Gastroesophageal sphincter (tissue), 4 donors: Measurements from ENCODE around the gene EEA1. TPM values are rescaled to one million over a fixed set of nuclear protein-coding genes. Genes with fewer than 3 reads are reported as not detected.
A peak's percentile ranks its signal among the peaks of the same experiment; 100 is the strongest.

Source experiments
- ATAC-seq: fragments of 150-250 bp; one replicate; pipeline ENCODE4 v1.9.1; 2016; ENCODE audit warnings: mild to moderate bottlenecking, moderate library complexity
- H3K27ac ChIP-seq, 4 donors: fragments of 200-600 bp; sonication (generic) in 3 of 4; 1 replicate in 3 of 4; 2 replicates in 1 of 4; pipeline ENCODE4 v1.5.1; 2016 to 2019
- H3K27me3 ChIP-seq: fragments of 200-600 bp; sonication (generic); one replicate; pipeline ENCODE4 v1.5.1; 2019
- H3K36me3 ChIP-seq, 2 donors: fragments of 200-600 bp; sonication (generic); one replicate each; pipeline ENCODE4 v1.5.1; 2019; ENCODE audit warnings: control low read depth in 1 of 2
- H3K4me1 ChIP-seq, 3 donors: fragments of 200-600 bp; sonication (generic); 1 replicate in 2 of 3; 2 replicates in 1 of 3; pipeline ENCODE4 v1.5.1; 2016 to 2019; ENCODE audit warnings: control low read depth in 2 of 3
- H3K4me3 ChIP-seq, 2 donors: fragments of 200-600 bp; sonication (generic); one replicate each; pipeline ENCODE4 v1.5.1; 2019; ENCODE audit warnings: mild to moderate bottlenecking in 1 of 2, moderate library complexity in 1 of 2
- H3K9me3 ChIP-seq, 3 donors: fragments of 200-600 bp; sonication (generic); one replicate each; pipeline ENCODE4 v1.5.1; 2017 to 2019; ENCODE audit warnings: control low read depth in 2 of 3
- EP300 ChIP-seq: sonication (generic); formaldehyde crosslinking; IDR thresholded peaks from one replicate; pipeline ENCODE4 v1.6.1; 2017; ENCODE audit warnings: antibody characterized with exemption, mild to moderate bottlenecking
- POLR2A ChIP-seq, 2 donors: fragments of 450-650 bp; IDR thresholded peaks; one replicate each; pipeline ENCODE4 v1.6.1; 2017; ENCODE audit warnings: antibody characterized with exemption in 2 of 2, mild to moderate bottlenecking in 2 of 2, moderate library complexity in 1 of 2
- POLR2AphosphoS5 ChIP-seq: sonication (generic); formaldehyde crosslinking; IDR thresholded peaks from one replicate; pipeline ENCODE4 v1.6.1; 2017; ENCODE audit warnings: antibody characterized with exemption
- WGBS, 2 donors: methylation state at CpG; one replicate each; pipeline ENCODE4 v1.1.5; 2018; ENCODE audit warnings: low coverage in 1 of 2; 5-methylcytosine and 5-hydroxymethylcytosine counted together
- total RNA-seq, 4 donors: library from RNA; depleted of rRNA; stranded (reverse); fragments of >200 nt; gene quantifications; one replicate each; pipeline ENCODE4 v1.1.0, GENCODE V29; 2016
- TF ChIP-seq, protein P1 (sequence below), 4 experiments: fragments of 200-600 bp in 2 of 4; fragments of 450-650 bp in 2 of 4; sonication (generic) in 1 of 4; IDR thresholded peaks; one replicate each; pipeline ENCODE4 v1.5.1; 2017 to 2019; ENCODE audit warnings: antibody characterized with exemption in 4 of 4, mild to moderate bottlenecking in 2 of 4, moderate library complexity in 2 of 4

The EEA1 gene
- total RNA-seq, 4 donors from 2014 or later, result 25.0 to 37.1 (median 30.4) TPM

DNA sequence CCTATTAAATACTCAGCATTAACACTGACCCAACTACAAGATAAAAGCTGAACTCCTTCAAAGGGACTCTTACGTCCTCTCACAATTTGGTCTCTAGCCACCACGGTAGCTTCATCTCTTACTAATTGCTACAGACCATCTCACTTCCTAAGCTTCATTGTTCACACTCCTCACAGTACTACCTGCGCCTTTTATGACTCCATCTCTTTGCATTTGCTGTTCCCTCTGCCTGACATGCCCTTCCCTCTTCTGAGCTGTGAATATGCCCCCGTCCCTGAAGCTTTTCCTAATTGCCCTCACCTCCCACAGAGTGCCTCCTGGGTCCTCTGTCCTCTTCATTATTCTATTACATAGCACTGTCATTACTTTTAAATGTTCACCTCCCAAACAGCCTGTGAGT, 2.5 kb downstream of the EEA1 start:
- 39 to 56% methylated on average over 4 of the region's 4 CpGs for WGBS, 2 donors
- Histone ChIP-seq H3K4me1 (peaks cover 0 to 53% (median 8%) of the 10 kb centered on the region in 3 donors), H3K36me3 (no peaks in the 10 kb centered on the region), H3K27ac (peak overlapping the region; percentile 96 to 99 (median 97)), H3K4me3 (peak overlapping the region in 1 of 2 donors; percentile 92), H3K27me3 (no peaks in the 10 kb centered on the region), H3K9me3 (no peaks in the 10 kb centered on the region)
- TF ChIP-seq EP300 (no peak), POLR2A (IDR thresholded peaks at IDR 0.05) (no peak), POLR2AphosphoS5 (no peak)
- TF ChIP-seq, protein P1, sequence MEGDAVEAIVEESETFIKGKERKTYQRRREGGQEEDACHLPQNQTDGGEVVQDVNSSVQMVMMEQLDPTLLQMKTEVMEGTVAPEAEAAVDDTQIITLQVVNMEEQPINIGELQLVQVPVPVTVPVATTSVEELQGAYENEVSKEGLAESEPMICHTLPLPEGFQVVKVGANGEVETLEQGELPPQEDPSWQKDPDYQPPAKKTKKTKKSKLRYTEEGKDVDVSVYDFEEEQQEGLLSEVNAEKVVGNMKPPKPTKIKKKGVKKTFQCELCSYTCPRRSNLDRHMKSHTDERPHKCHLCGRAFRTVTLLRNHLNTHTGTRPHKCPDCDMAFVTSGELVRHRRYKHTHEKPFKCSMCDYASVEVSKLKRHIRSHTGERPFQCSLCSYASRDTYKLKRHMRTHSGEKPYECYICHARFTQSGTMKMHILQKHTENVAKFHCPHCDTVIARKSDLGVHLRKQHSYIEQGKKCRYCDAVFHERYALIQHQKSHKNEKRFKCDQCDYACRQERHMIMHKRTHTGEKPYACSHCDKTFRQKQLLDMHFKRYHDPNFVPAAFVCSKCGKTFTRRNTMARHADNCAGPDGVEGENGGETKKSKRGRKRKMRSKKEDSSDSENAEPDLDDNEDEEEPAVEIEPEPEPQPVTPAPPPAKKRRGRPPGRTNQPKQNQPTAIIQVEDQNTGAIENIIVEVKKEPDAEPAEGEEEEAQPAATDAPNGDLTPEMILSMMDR (IDR thresholded peaks at IDR 0.05), result no peak
- ATAC-seq, result no peak

DNA sequence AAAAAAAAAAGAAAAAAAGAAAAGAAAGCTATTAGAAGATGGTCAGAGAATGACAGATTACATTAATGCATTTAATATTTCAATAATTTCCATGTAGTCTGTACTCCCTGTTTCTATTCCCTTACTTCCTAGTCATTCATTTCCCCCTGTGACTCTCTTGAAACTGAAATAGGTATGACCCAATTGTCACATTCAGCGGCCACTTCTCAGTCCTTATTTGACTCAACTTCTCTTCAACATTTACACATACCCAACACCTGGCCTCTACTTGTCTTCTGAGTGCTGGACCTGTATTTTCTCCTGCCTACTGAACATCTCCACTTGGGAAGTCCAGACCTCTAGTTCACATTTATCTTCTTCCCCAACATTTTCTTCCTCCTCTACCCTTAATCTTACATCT, 7.2 kb downstream of the EEA1 start:
- Histone ChIP-seq H3K36me3 (no peaks in the 10 kb centered on the region), H3K27me3 (no peaks in the 10 kb centered on the region), H3K4me3 (no peak overlapping the region), H3K27ac (no peak overlapping the region), H3K4me1 (peaks cover 0 to 32% (median 8%) of the 10 kb centered on the region in 3 donors), H3K9me3 (no peaks in the 10 kb centered on the region)
- ATAC-seq, result no peak
- TF ChIP-seq POLR2A (IDR thresholded peaks at IDR 0.05) (no peak), EP300 (no peak), POLR2AphosphoS5 (no peak)
- TF ChIP-seq, protein P1 (IDR thresholded peaks at IDR 0.05), result no peak
- WGBS, 2 donors, result 88 to 95% methylated on average over 1 of the region's 1 CpG

DNA sequence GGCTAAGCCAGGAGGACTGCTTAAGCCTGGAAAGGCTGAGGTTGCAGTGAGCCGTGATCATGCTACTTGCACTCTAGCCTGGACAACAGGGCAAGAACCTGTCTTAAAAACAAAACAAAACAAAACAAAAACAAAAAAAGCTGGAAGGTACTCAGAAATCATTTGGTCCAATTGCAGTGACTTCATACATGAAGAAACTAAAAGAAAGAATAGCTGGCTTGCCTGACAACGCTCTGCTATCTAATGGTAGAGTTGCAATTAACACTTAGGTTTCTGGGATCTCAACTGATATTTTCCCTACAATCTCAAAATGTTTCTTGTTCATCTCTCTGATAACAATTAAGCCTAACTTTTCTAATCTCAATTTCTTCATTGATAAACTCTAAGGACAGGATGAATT, 13.7 kb downstream of the EEA1 start:
- H3K27me3 ChIP-seq, result no peaks in the 10 kb centered on the region
- H3K9me3 ChIP-seq, result no peaks in the 10 kb centered on the region
- 64 to 71% methylated on average over 1 to 2 of the region's 2 CpGs for WGBS, 2 donors
- no peak for ATAC-seq
- no peak overlapping the region for H3K4me3 ChIP-seq
- no peaks in the 10 kb centered on the region for H3K36me3 ChIP-seq
- TF ChIP-seq, protein P1 (IDR thresholded peaks at IDR 0.05), result no peak
- TF ChIP-seq POLR2AphosphoS5 (no peak), EP300 (no peak), POLR2A (IDR thresholded peaks at IDR 0.05) (no peak)
- peaks cover 0 to 4% (median 4%) of the 10 kb centered on the region in 3 donors for H3K4me1 ChIP-seq
- H3K27ac ChIP-seq, result no peak overlapping the region

DNA sequence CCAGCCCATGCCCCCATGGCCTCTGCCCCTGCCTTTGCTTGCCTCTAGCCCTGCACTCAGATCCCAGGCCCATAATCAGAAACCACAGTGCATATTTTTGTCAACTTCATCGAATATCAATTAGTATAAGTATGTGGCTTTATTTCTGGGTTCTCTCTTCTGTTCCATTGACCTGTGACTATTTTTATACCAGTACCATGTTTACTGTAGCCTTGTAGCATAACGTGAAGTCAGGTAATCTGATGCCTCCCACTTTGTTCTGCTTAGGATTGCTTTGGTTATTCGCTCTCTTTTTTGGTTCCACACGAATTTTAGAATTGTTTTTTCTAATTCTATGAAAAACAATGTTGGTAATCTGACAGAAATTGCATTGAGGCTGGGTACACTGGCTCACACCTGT, 14.9 kb downstream of the EEA1 start:
- WGBS, 2 donors, result 88 to 92% methylated on average over 4 of the region's 4 CpGs
- no peaks in the 10 kb centered on the region for H3K36me3 ChIP-seq

DNA sequence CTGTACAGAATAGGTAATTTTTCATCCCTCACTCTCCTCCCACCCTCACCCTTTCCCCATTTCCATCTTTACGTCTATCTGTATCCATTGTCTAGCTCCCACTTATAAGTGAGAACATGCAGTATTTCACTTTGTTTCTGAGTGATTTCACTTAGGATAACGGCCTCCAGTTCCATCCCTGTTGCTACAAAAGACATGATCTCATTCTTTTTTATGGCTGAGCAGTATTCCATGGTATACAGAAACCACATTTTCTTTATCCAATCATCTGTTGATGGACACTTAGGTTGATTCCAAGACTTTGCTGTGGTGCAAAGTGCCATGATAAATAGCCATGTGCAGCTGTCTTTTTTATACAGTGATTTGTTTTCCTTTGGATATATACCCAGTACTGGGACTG, 16.4 kb downstream of the EEA1 start:
- H3K27ac ChIP-seq, result no peak overlapping the region
- H3K4me1 ChIP-seq, result peaks cover 0 to 4% (median 4%) of the 10 kb centered on the region in 3 donors
- H3K9me3 ChIP-seq, result peaks cover 0 to 8% (median 0%) of the 10 kb centered on the region in 3 donors
- TF ChIP-seq, protein P1 (IDR thresholded peaks at IDR 0.05), result no peak
- TF ChIP-seq EP300 (no peak), POLR2AphosphoS5 (no peak), POLR2A (IDR thresholded peaks at IDR 0.05) (no peak)
- 93 to 94% methylated on average over 2 of the region's 2 CpGs for WGBS, 2 donors
- no peaks in the 10 kb centered on the region for H3K36me3 ChIP-seq
- no peak overlapping the region for H3K4me3 ChIP-seq
- H3K27me3 ChIP-seq, result no peaks in the 10 kb centered on the region
- ATAC-seq, result no peak

More for the DNA sequence above, 14.9 kb downstream of the EEA1 start:
- no peak overlapping the region for H3K27ac ChIP-seq
- ATAC-seq, result no peak
- peaks cover 0 to 4% (median 4%) of the 10 kb centered on the region in 3 donors for H3K4me1 ChIP-seq
- no peaks in the 10 kb centered on the region for H3K27me3 ChIP-seq
- H3K9me3 ChIP-seq, result peaks cover 0 to 2% (median 0%) of the 10 kb centered on the region in 3 donors
- TF ChIP-seq POLR2A (IDR thresholded peaks at IDR 0.05), result no peak
- TF ChIP-seq, protein P1 (IDR thresholded peaks at IDR 0.05), result no peak
- H3K4me3 ChIP-seq, result no peak overlapping the region
